Heart left ventricle (tissue), 16 donors: ENCODE results near the gene STUB1. TPM values are rescaled to one million over a fixed set of nuclear protein-coding genes. Genes with fewer than 3 reads are reported as not detected.
A peak's percentile ranks its signal among the peaks of the same experiment; 100 is the strongest.

ENCODE experiments used
- ATAC-seq, 4 donors: fragments of 200-7000 bp; cut with Tn5 transposase; one replicate each; pipeline ENCODE4 v1.9.1; 2020 to 2022; ENCODE audit warnings: moderate library complexity in 4 of 4, mild to moderate bottlenecking in 3 of 4, moderate number of reproducible peaks in 1 of 4
- DNase-seq, 5 donors: peaks; one replicate each; pipeline ENCODE4 v3.0.0-alpha.2; 2020
- H3K27ac ChIP-seq, 12 donors: fragments of 200-600 bp; sonication (generic) in 4 of 12; one replicate each; pipeline versions ENCODE4 v1.5.0 to v1.8.0; 2016 to 2022; ENCODE audit warnings: mild to moderate bottlenecking in 2 of 12
- H3K27me3 ChIP-seq, 9 donors: fragments of 200-600 bp; sonication (generic) in 2 of 9; one replicate each; pipeline versions ENCODE4 v1.5.1 to v1.8.0; 2016 to 2022; ENCODE audit warnings: mild to moderate bottlenecking in 3 of 9
- H3K36me3 ChIP-seq, 9 donors: fragments of 200-600 bp; sonication (generic) in 2 of 9; one replicate each; pipeline versions ENCODE4 v1.5.0 to v1.8.0; 2018 to 2022; ENCODE audit warnings: mild to moderate bottlenecking in 2 of 9
- H3K4me1 ChIP-seq, 12 donors: fragments of 200-600 bp; sonication (generic) in 4 of 12; one replicate each; pipeline versions ENCODE4 v1.5.0 to v1.8.0; 2016 to 2022; ENCODE audit warnings: mild to moderate bottlenecking in 3 of 12
- H3K4me3 ChIP-seq, 12 donors: fragments of 200-600 bp; sonication (generic) in 4 of 12; one replicate each; pipeline versions ENCODE4 v1.5.0 to v1.8.0; 2017 to 2022; ENCODE audit warnings: mild to moderate bottlenecking in 9 of 12, moderate library complexity in 4 of 12
- H3K9me3 ChIP-seq, 12 donors: fragments of 200-600 bp; sonication (generic) in 4 of 12; one replicate each; pipeline versions ENCODE4 v1.5.0 to v1.8.0; 2016 to 2022; ENCODE audit warnings: mild to moderate bottlenecking in 1 of 12
- CTCF ChIP-seq, 12 donors: fragments of 200-600 bp; sonication (generic) in 4 of 12; IDR thresholded peaks; one replicate each; pipeline versions ENCODE4 v1.5.0 to v1.8.0; 2018 to 2022; ENCODE audit warnings: antibody characterized with exemption in 12 of 12, mild to moderate bottlenecking in 5 of 12
- POLR2A ChIP-seq, 2 donors: fragments of 450-650 bp; IDR thresholded peaks; one replicate each; pipeline ENCODE4 v1.6.1; 2017; ENCODE audit warnings: antibody characterized with exemption in 2 of 2, mild to moderate bottlenecking in 2 of 2, moderate library complexity in 2 of 2
- WGBS, 4 donors: extraction: QIAGEN DNeasy Blood & Tissue Kit in 2 of 4; methylation state at CpG; one replicate each; pipeline versions ENCODE4 v1.1.5 to v1.1.7; 2013 to 2018; 5-methylcytosine and 5-hydroxymethylcytosine counted together
- intact Hi-C, 10 donors: fragments of 100-400 bp; cut with DNase I; formaldehyde crosslinking; loops; one replicate each; pipeline versions ENCODE4 v1.11.1 to v1.14.2; 2022
- polyA plus RNA-seq, 2 donors: library from polyadenylated mRNA; stranded (reverse); fragments of 200-250 nt; gene quantifications; one replicate each; pipeline ENCODE4 v1.2.3, GENCODE V29; 2013
- total RNA-seq, 9 donors: library from RNA; depleted of rRNA in 2 of 9; stranded (reverse); fragments of >200 nt in 2 of 9; fragmentation: NEBNext Ultra II Directional in 3 of 9; extraction: Animal tissue kit (Norgen Biotek cat#: 25700) in 3 of 9; gene quantifications; one replicate each; pipeline versions ENCODE4 v1.1.0 to v1.2.4, GENCODE V29; 2016 to 2023
- donor health status: ischemic (EF 13 %, LVEDD 7.1; RV severe dilation, severe dysfunction).
- donor health status: healthy with polysubstance abuse.
- donor health status: DM: no; HTN: yes; CAD: no.
- donor health status: DM: no; HTN: no; CAD: no.
- donor health status: ischemic (EF 25% LVEDD 6.9; RV normal size, moderate dysfunction).
- donor health status: ischemic (EF 25% LVEDD 5.7; RV mildly dilated, moderate dysfunction).
- donor health status: healthy.
- donor health status: DM: yes; HTN: yes; CAD: no.
- donor health status: ischemic (EF 35%, LVEDD 5.7; RV mildly dilated, moderate dysfunction).
- donor health status: nonischemic (EF 11% LVEDD 7.7; RV severe dilation, severe dysfunction).
- donor health status: DM: yes; HTN: yes; CAD: no.
- donor health status: PGD.
- donor health status: ischemic (EF 29% LVEDD 5.4; RV normal size, mild dysfunction).
- donor health status: nonischemic (EF 23%, LVEDD 6.1; RV moderate dilation, normal function).

Gene STUB1
- total and polyA plus RNA-seq, 11 donors: 93.7 to 198 (median 116) TPM

GRCh38 chr16:704552-705380 lies 24.6 kb downstream of the STUB1 start:
- H3K9me3 ChIP-seq: no peaks in the 10 kb centered on the region
- WGBS, 4 donors: 12 to 26% (median 18%) methylated on average over 16 to 50 of the region's 50 CpGs
- H3K4me3 ChIP-seq: peak overlapping the region in 1 of 12 donors; percentile 44

GRCh38 chr16:705431-706188 lies 25.4 kb downstream of the STUB1 start, which contains the start of gene FBXL16:
TSS of gene FBXL16 (minus strand) at chr16:705801. CDS start at chr16:697405, 8,396 bp downstream.
- Histone ChIP-seq H3K4me1 (peaks cover 0 to 38% (median 8%) of the 10 kb centered on the region in 12 donors), H3K4me3 (peak within 1 kb of the TSS in 6 of 12 donors; percentile 17 to 44 (median 26)), H3K9me3 (no peaks in the 10 kb centered on the region), H3K27ac (no peak within 1 kb of the TSS), H3K36me3 (no peaks in the 10 kb centered on the region), H3K27me3 (peaks cover 41 to 91% (median 84%) of the 10 kb centered on the region in 9 donors)
- WGBS, 4 donors: 1 to 3% (median 2%) methylated on average over 11 to 115 of the region's 115 CpGs
- TF ChIP-seq CTCF (IDR thresholded peaks at IDR 0.05): no peak
- TF ChIP-seq POLR2A (IDR thresholded peaks at IDR 0.05): no peak
- ATAC-seq (no peak), DNase-seq (no peak)
- intact Hi-C loops: no loop called here

More at GRCh38 chr16:704552-705380, 24.6 kb downstream of the STUB1 start:
- no peak for TF ChIP-seq CTCF (IDR thresholded peaks at IDR 0.05)
- no peak for TF ChIP-seq POLR2A (IDR thresholded peaks at IDR 0.05)
- no peak for ATAC-seq
- H3K36me3 ChIP-seq: no peaks in the 10 kb centered on the region
- DNase-seq: no peak
- peaks cover 0 to 34% (median 4%) of the 10 kb centered on the region in 12 donors for H3K4me1 ChIP-seq
- peaks cover 37 to 91% (median 86%) of the 10 kb centered on the region in 9 donors for H3K27me3 ChIP-seq
- H3K27ac ChIP-seq: no peak overlapping the region
- intact Hi-C loops: no loop called here

- H3K27me3 ChIP-seq: peaks cover 47 to 91% (median 81%) of the 10 kb centered on the region in 9 donors
- H3K27ac ChIP-seq: no peak overlapping the region
- no peaks in the 10 kb centered on the region for H3K36me3 ChIP-seq
- peaks cover 0 to 34% (median 6%) of the 10 kb centered on the region in 12 donors for H3K4me1 ChIP-seq
- intact Hi-C loops: no loop called here
- H3K4me3 ChIP-seq: peak overlapping the region in 6 of 12 donors; percentile 17 to 44 (median 26)
- DNase-seq (no peak), ATAC-seq (no peak)
- WGBS, 4 donors: 4 to 9% (median 5%) methylated on average over 19 to 49 of the region's 49 CpGs
- no peak for TF ChIP-seq CTCF (IDR thresholded peaks at IDR 0.05)
- no peak for TF ChIP-seq POLR2A (IDR thresholded peaks at IDR 0.05)
- H3K9me3 ChIP-seq: no peaks in the 10 kb centered on the region
Measured at GRCh38 chr16:706189-707061, 26.2 kb downstream of the STUB1 start.
